B cell (primary cell): Measurements from ENCODE around the gene CTDSP2. TPM values are rescaled to one million over a fixed set of nuclear protein-coding genes. Genes with fewer than 3 reads are reported as not detected.

Experiments
- ATAC-seq: fragments of 200-7000 bp; cut with Tn5 transposase; one replicate; pipeline ENCODE4 v1.10.0; 2021; ENCODE audit warnings: low read depth, mild to moderate bottlenecking, moderate number of reproducible peaks, moderate library complexity
- CTCF ChIA-PET: fragments of 350-600 bp; sonication (Branson Sonifier 250); formaldehyde crosslinking; loops from one replicate; lab custom pipeline; 2021; ENCODE audit warnings: antibody characterized with exemption, inconsistent platforms; lab: Charles Lee
- POLR2A ChIA-PET: fragments of 350-600 bp; sonication (Branson Sonifier 250); formaldehyde crosslinking; loops from one replicate; lab custom pipeline; 2021; ENCODE audit warnings: antibody characterized with exemption; lab: Charles Lee
- DNase-seq: peaks from one replicate; pipeline ENCODE4 v3.0.0; 2013
- H2AFZ ChIP-seq: 2 replicates; pipeline ENCODE4 v1.6.1; 2012; ENCODE audit warnings: mild to moderate bottlenecking, low read depth, low read length; ENCODE audit not compliant: insufficient read depth, poor library complexity, severe bottlenecking
- H3K27ac ChIP-seq, 2 donors: 1 replicate in 1 of 2; 2 replicates in 1 of 2; pipeline ENCODE4 v1.5.1; 2012 to 2013; ENCODE audit warnings: low read length in 2 of 2, mild to moderate bottlenecking in 2 of 2, moderate library complexity in 1 of 2
- H3K27me3 ChIP-seq, 4 experiments: fragments of 200-600 bp in 1 of 4; sonication (generic) in 1 of 4; replicated peaks in 1 of 4; 1 replicate in 2 of 4; 2 replicates in 2 of 4; pipeline versions ENCODE4 v1.6.1 to v1.7.0; 2013 to 2016; ENCODE audit warnings: low read length in 3 of 4, mild to moderate bottlenecking in 2 of 4, mixed read lengths in 1 of 4, moderate library complexity in 1 of 4; ENCODE audit not compliant: insufficient read depth in 4 of 4, control insufficient read depth in 3 of 4; ENCODE audit errors: control extremely low read depth in 1 of 4
- H3K36me3 ChIP-seq, 2 experiments: replicated peaks in 1 of 2; 1 replicate in 1 of 2; 2 replicates in 1 of 2; pipeline versions ENCODE4 v1.6.1 to v1.7.1; 2013; ENCODE audit warnings: low read length in 1 of 2; ENCODE audit not compliant: insufficient read depth in 2 of 2, control insufficient read depth in 1 of 2; ENCODE audit errors: control extremely low read depth in 1 of 2, extremely low read depth in 1 of 2
- H3K4me1 ChIP-seq, 2 donors: fragments of 200-600 bp in 1 of 2; sonication (generic) in 1 of 2; 1 replicate in 1 of 2; 2 replicates in 1 of 2; pipeline versions ENCODE4 v1.5.1 to v1.6.1; 2013 to 2017; ENCODE audit warnings: low read length in 2 of 2; ENCODE audit not compliant: control insufficient read depth in 2 of 2, insufficient read depth in 2 of 2
- H3K4me2 ChIP-seq: replicated peaks from 2 replicates; pipeline ENCODE3; 2012; ENCODE audit warnings: mild to moderate bottlenecking, low read depth, low read length; ENCODE audit not compliant: poor library complexity, severe bottlenecking
- H3K4me3 ChIP-seq, 5 experiments: fragments of 200-600 bp in 1 of 5; sonication (generic) in 1 of 5; 1 replicate in 3 of 5; 2 replicates in 2 of 5; pipeline versions ENCODE4 v1.5.1 to v1.7.0; 2011 to 2016; ENCODE audit warnings: low read length in 4 of 5, mild to moderate bottlenecking in 4 of 5, low read depth in 2 of 5, control low read depth in 1 of 5, moderate library complexity in 1 of 5; ENCODE audit not compliant: insufficient read depth in 1 of 5; ENCODE audit errors: control extremely low read depth in 1 of 5, extremely low read depth in 1 of 5
- H3K79me2 ChIP-seq: fragments of 200-600 bp; sonication (generic); one replicate; pipeline ENCODE4 v1.6.0; 2016; ENCODE audit warnings: low read length; ENCODE audit not compliant: control insufficient read depth, insufficient read depth
- H3K9ac ChIP-seq: fragments of 200-600 bp; sonication (generic); 2 replicates; pipeline ENCODE4 v1.6.1; 2017; ENCODE audit warnings: mild to moderate bottlenecking, low read length, moderate library complexity
- H3K9me3 ChIP-seq, 3 donors: one replicate each; pipeline versions ENCODE4 v1.6.1 to v1.7.1; 2013; ENCODE audit warnings: low read length in 2 of 3; ENCODE audit not compliant: control insufficient read depth in 2 of 3, insufficient read depth in 1 of 3; ENCODE audit errors: control extremely low read depth in 1 of 3
- H4K20me1 ChIP-seq: 2 replicates; pipeline ENCODE4 v1.6.0; 2012; ENCODE audit warnings: mild to moderate bottlenecking, low read length; ENCODE audit not compliant: insufficient read depth, control insufficient read depth, poor library complexity, severe bottlenecking
- H3K27ac Mint-ChIP-seq: one replicate; pipeline ENCODE4 v1.8.0; 2021; ENCODE audit warnings: mixed read lengths
- H3K27me3 Mint-ChIP-seq: one replicate; pipeline ENCODE4 v1.8.0; 2021; ENCODE audit warnings: mixed read lengths
- H3K4me1 Mint-ChIP-seq: one replicate; pipeline ENCODE4 v1.8.0; 2021; ENCODE audit warnings: mixed read lengths
- H3K4me3 Mint-ChIP-seq: one replicate; pipeline ENCODE4 v1.8.0; 2021; ENCODE audit warnings: mixed read lengths
- H3K9me3 Mint-ChIP-seq: one replicate; pipeline ENCODE4 v1.8.0; 2022; ENCODE audit warnings: mixed read lengths; ENCODE audit not compliant: insufficient read depth
- CTCF ChIP-seq: fragments of 200-600 bp; IDR thresholded peaks from one replicate; pipeline ENCODE4 v1.8.0; 2022; ENCODE audit warnings: antibody characterized with exemption, mild to moderate bottlenecking
- EZH2 ChIP-seq: IDR thresholded peaks from 2 replicates; pipeline ENCODE4 v1.6.1; 2012; ENCODE audit warnings: borderline replicate concordance, low read depth, mild to moderate bottlenecking, moderate library complexity, low read length; ENCODE audit not compliant: insufficient read depth, poor library complexity, severe bottlenecking
- WGBS: methylation state at CpG from one replicate; pipeline ENCODE4 v1.1.5; 2013; ENCODE audit warnings: missing lambda C conversion rate; ENCODE audit not compliant: insufficient coverage; 5-methylcytosine and 5-hydroxymethylcytosine counted together
- intact Hi-C: fragments of 100-400 bp; cut with micrococcal nuclease; formaldehyde crosslinking; loops from one replicate; pipeline ENCODE4 v1.10.0; 2022
- polyA plus RNA-seq: library from polyadenylated mRNA; depleted of rRNA; stranded (reverse); fragments of >200 nt; gene quantifications from 2 replicates; pipeline ENCODE4 v1.2.3, GENCODE V29; 2012
- total RNA-seq, 2 donors: library from RNA; stranded (reverse); fragments of 120-200 nt in 1 of 2; gene quantifications; 1 replicate in 1 of 2; 2 replicates in 1 of 2; pipeline versions ENCODE4 v1.2.3 to v1.2.4, GENCODE V29; 2013 to 2022

Gene CTDSP2
- total and polyA plus RNA-seq, 2 donors (not counting 1 experiment from before 2014, with no cell fraction given), result 99.1 to 209 TPM

GRCh38 chr12:57842342-57843294 is 3.9 kb downstream of the CTDSP2 start:
- peaks cover 70 to 79% of the 10 kb centered on the region in 2 donors for H3K4me1 ChIP-seq
- peaks cover 0 to 5% of the 10 kb centered on the region in 2 experiments for H3K36me3 ChIP-seq
- Mint-ChIP-seq H3K4me1 (peaks cover 72% of the 10 kb centered on the region), H3K9me3 (no peaks in the 10 kb centered on the region), H3K27me3 (no peaks in the 10 kb centered on the region), H3K27ac (peak overlapping the region; percentile 3), H3K4me3 (peak overlapping the region; percentile 84)
- peaks cover 0 to 4% (median 0%) of the 10 kb centered on the region in 3 donors for H3K9me3 ChIP-seq
- TF ChIP-seq CTCF, result no peak
- TF ChIP-seq EZH2, result no peak
- peaks cover 91% of the 10 kb centered on the region for H3K79me2 ChIP-seq
- intact Hi-C loops, result no loop called here
- no peak overlapping the region for H2AFZ ChIP-seq
- peak overlapping the region; percentile 87 for H3K4me2 ChIP-seq
- ChIA-PET CTCF (interaction anchor here (0.7 to 6.1 kb wide), 8 partner anchors 10 to 83 kb away, joined by 3 to 50 read pairs (median 4); no protein-coding TSS in a partner anchor), POLR2A (interaction anchor here (0.6 kb wide), 1 partner anchor 41 kb away, joined by 7 read pairs; no protein-coding TSS in a partner anchor)
- no peak for DNase-seq
- H3K9ac ChIP-seq, result no peak overlapping the region
- peak overlapping the region in 1 of 2 donors; percentile 84 for H3K27ac ChIP-seq
- WGBS, result 52% methylated on average over 13 of the region's 14 CpGs
- H3K4me3 ChIP-seq, result peak overlapping the region in 2 of 5 experiments; percentile 6 to 23
- ATAC-seq, result no peak
- no peaks in the 10 kb centered on the region for H3K27me3 ChIP-seq
- H4K20me1 ChIP-seq, result peaks cover 87% of the 10 kb centered on the region
